Ureter (tissue), 1 donor: ENCODE measurements around the gene AVPR1A. TPM values are rescaled to one million over a fixed set of nuclear protein-coding genes. Genes with fewer than 3 reads are reported as not detected.
"Not testable (repeated sequence)": the region's sequence is repeated elsewhere in the genome, so short reads cannot be mapped to it uniquely, and the experiment has no call there.

Source experiments
- DNase-seq: peaks from one replicate; pipeline ENCODE4 v3.0.0-alpha.2; 2020; ENCODE audit warnings: low spot score
- total RNA-seq: library from RNA; stranded (reverse); gene quantifications from one replicate; pipeline ENCODE4 v1.2.4, GENCODE V29; 2023
- donor health status: DM: yes; HTN: yes; CAD: no.

Gene AVPR1A
- 17.2 TPM for total RNA-seq

- DNase-seq = peak; percentile 50
Measured at GRCh38 chr12:63150713-63151622, at the start of gene AVPR1A. Gene AVPR1A (minus strand): TSS chr12:63151201. CDS start chr12:63150836, 365 bp downstream.

DNA sequence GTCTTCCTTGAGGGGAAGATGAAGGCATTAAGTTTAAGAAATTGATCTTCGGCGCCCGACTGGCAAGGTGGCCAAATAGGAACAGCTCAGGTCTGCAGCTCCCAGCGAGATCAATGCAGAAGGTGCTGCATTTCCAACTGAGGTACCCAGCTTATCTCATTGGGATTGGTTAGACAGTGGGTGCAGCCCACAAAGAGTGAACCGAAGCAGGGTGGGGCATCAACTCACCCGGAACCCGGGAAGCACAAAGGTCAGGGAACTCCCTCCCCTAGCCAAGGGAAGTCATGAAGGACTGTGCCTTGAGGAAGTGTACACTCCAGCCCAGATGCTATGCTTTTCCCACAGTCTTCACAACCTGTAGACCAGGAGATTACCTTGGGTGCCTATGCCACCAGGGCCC lies 45.2 kb upstream of the AVPR1A start:
- no peak for DNase-seq

- DNase-seq = no peak
Measured at GRCh38 chr12:63179224-63179623, 28.2 kb upstream of the AVPR1A start.

DNA sequence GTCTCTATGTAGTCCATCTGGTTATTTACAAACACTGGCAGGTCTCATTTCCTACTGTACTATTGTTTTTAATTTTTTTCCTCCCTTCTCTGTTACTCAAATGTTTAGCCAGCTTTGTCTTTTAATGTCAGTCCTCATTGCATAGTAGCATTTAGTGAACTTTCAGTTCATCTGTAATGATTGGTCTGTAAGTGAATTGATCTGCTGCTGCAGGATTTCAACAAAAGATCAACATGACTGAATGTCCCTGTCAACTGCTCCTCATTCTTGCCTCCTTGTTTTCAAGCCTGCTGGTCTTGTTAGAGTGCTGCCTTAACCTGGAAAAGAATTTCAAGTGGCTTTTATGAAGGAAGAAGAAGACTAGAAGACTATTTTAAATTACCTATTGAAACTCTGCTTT lies 19.3 kb upstream of the AVPR1A start:
- no peak for DNase-seq

DNA sequence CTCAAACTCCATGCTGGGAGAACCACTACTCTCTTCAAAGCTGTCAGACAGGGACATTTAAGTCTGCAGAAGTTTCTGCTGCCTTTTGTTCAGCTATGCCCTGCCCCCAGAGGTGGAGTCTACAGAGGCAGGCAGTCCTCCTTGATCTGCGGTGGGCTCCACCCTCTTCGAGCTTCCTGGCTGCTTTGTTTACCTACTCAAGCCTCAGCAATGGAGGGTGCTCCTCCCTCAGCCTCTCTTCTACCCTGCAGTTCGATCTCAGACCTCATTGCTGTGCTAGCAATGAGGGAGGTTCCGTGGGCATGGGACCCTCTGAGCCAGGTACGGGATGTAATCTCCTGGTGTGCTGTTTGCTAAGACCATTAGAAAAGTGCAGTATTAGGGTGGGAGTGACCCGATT lies 16.7 kb upstream of the AVPR1A start:
- DNase-seq = not testable (repeated sequence)

GRCh38 chr12:63164911-63165310 lies 13.9 kb upstream of the AVPR1A start:
- no peak for DNase-seq

- DNase-seq = no peak
Measured at GRCh38 chr12:63163541-63163940, 12.5 kb upstream of the AVPR1A start.

DNA sequence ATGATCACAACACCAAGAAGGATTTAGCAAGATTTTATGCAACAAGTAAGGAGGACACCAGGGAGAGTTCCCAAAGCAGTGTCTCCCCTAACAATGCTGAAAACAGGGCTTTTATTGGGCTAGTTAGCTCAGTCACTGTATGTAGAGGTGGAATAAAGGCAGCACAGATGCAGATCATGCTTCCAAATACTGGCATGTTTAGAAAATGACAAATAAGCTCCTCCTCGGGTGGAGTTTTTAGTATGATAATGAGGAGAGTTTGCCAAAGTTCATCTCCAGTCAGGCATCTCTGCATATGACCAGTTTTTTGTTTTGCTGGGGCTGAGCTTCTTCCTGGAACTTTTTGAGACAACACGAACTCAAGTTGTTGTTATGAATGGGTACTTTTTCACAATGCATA lies 4.4 kb upstream of the AVPR1A start:
- no peak for DNase-seq

GRCh38 chr12:63154560-63154959 lies 3.6 kb upstream of the AVPR1A start:
- DNase-seq = no peak

GRCh38 chr12:63152321-63152700 lies 1.3 kb upstream of the AVPR1A start:
- DNase-seq = no peak

DNA sequence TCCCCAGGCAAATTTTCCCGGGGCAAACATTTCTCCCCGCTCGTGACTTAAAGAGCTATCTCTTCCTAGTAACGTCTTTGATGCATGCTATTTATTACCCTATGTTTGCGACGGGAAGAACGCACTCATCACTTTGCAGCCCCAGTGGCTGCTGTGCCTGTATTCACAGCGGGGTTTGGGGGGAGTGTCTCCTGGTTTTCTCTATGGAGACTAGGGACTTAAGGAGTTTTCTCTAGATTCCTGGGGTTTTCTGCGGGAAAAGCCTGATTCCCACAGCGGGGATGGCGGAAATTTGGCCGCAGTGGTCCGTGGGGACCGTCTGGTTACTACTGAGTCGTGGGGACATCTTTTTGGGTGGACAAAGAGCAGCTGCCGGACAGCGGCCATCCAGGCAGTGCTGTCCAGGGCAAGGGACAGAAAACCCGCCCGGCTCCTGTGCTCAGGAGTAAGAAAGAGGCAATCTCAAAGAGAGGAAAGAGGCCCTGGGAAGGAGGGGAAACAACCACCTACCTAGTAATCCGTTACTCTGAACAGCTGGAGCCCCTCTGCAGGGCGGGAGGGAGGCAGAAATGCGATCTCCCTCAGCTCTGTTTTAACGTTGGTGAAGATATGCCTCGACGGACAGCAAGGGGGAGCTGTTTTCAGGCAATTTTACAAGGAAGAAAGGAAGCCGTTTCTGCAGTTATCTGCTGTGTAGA lies 771 bp upstream of the AVPR1A start:
- peak; percentile 51 for DNase-seq

GRCh38 chr12:63149909-63150712 lies 890 bp downstream of the AVPR1A start:
- DNase-seq = peak; percentile 42

- DNase-seq = no peak
Measured at GRCh38 chr12:63144556-63144955, 6.4 kb downstream of the AVPR1A start.

DNA sequence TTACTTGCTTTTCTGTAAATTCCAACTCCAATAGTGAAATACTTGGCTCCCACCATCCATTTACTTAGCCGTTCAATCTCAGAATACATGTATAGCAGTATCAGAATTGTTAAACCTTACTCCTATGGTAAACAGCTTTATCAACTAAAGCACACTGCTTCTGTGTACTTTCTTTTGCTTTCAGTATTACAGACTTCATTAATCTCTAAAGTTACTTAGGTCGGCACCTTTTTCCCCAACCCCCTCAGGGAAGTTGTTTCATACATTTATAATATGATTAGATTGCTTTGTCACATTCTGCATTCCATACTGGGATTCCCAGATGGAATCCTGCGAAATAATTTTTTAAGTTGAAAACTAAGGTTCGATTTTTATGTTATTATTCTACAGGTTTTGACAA lies 12.5 kb downstream of the AVPR1A start:
- DNase-seq = no peak

GRCh38 chr12:63133981-63134380 lies 17.0 kb downstream of the AVPR1A start:
- no peak for DNase-seq

GRCh38 chr12:63132201-63132600 lies 18.8 kb downstream of the AVPR1A start:
- no peak for DNase-seq

- DNase-seq = no peak
Measured at GRCh38 chr12:63129927-63130326, 21.1 kb downstream of the AVPR1A start.

- no peak for DNase-seq
Measured at GRCh38 chr12:63124778-63125177, 26.2 kb downstream of the AVPR1A start.

GRCh38 chr12:63103494-63104131 lies 47.4 kb downstream of the AVPR1A start:
- no peak for DNase-seq

DNA sequence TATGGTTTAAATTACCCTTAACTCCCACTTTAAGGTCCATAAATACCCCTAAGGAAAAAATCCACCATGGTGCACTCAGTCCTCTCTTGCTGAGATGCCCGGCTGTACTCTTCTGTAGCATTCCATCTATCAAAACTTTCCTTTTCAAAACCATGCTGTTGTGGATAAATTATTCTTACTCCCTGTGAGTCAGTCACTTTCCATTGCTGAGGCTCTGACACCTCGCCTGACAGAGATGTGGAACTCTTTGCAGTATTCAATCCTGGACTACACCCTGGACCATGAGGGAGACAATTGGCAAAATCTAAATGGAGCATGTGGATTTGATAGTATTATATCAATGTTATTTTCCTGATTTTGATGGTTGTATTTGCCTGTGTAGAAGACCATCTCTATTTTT lies 49.1 kb downstream of the AVPR1A start:
- no peak for DNase-seq

DNA sequence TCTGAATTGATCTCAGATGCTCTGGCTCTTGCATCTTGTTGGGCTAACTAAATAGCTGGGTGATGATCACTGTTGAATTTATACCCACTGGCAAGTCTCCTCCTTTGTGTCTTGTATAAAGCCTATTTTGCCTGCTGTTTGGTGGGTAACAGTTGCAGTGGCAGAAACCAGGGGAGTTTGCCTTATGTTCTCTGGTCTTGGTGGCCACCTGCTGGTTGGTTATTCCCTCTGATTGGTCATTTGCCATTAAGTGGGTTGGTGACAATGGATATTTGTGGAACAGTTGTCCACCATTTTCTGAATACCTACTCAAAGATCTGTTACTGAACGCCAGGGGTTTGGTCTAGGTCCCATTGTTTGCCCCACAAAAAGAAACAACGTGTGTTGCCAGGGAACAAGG lies 52.1 kb downstream of the AVPR1A start:
- no peak for DNase-seq
